Activated CD4-positive, alpha-beta memory T cell treated with anti-CD3 and anti-CD28 coated beads for 36 hours (primary cell): Measurements from ENCODE around the gene HSPA12B. TPM values are rescaled to one million over a fixed set of nuclear protein-coding genes. Genes with fewer than 3 reads are reported as not detected.

Experiments used
- CTCF ChIA-PET: fragments of 350-600 bp; sonication (Branson Sonifier 250); formaldehyde crosslinking; loops from one replicate; lab custom pipeline; 2021; ENCODE audit warnings: antibody characterized with exemption, inconsistent platforms; lab: Charles Lee
- POLR2A ChIA-PET: fragments of 350-600 bp; sonication (Branson Sonifier 250); formaldehyde crosslinking; loops from one replicate; lab custom pipeline; 2021; ENCODE audit warnings: antibody characterized with exemption; lab: Charles Lee
- DNase-seq: peaks from one replicate; pipeline ENCODE4 v3.0.0-alpha.2; 2020
- H3K27ac Mint-ChIP-seq: one replicate; pipeline ENCODE4 v1.8.0; 2021; ENCODE audit warnings: mixed read lengths
- H3K27me3 Mint-ChIP-seq: one replicate; pipeline ENCODE4 v1.8.0; 2021; ENCODE audit warnings: mixed read lengths
- H3K36me3 Mint-ChIP-seq: one replicate; pipeline ENCODE4 v1.8.0; 2021; ENCODE audit warnings: mixed read lengths
- H3K4me1 Mint-ChIP-seq: one replicate; pipeline ENCODE4 v1.8.0; 2021; ENCODE audit warnings: low read depth, mixed read lengths
- H3K4me3 Mint-ChIP-seq: one replicate; pipeline ENCODE4 v1.8.0; 2021; ENCODE audit warnings: mild to moderate bottlenecking, mixed read lengths
- H3K9me3 Mint-ChIP-seq: one replicate; pipeline ENCODE4 v1.8.0; 2021; ENCODE audit warnings: mixed read lengths
- intact Hi-C: fragments of 100-400 bp; cut with micrococcal nuclease; formaldehyde crosslinking; loops from one replicate; pipeline ENCODE4 v1.15.1; 2023
- total RNA-seq, 2 experiments: library from RNA; stranded (reverse); gene quantifications; one replicate each; pipeline ENCODE4 v1.2.3, GENCODE V29; 2021

HSPA12B gene, protein sequence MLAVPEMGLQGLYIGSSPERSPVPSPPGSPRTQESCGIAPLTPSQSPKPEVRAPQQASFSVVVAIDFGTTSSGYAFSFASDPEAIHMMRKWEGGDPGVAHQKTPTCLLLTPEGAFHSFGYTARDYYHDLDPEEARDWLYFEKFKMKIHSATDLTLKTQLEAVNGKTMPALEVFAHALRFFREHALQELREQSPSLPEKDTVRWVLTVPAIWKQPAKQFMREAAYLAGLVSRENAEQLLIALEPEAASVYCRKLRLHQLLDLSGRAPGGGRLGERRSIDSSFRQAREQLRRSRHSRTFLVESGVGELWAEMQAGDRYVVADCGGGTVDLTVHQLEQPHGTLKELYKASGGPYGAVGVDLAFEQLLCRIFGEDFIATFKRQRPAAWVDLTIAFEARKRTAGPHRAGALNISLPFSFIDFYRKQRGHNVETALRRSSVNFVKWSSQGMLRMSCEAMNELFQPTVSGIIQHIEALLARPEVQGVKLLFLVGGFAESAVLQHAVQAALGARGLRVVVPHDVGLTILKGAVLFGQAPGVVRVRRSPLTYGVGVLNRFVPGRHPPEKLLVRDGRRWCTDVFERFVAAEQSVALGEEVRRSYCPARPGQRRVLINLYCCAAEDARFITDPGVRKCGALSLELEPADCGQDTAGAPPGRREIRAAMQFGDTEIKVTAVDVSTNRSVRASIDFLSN
- total RNA-seq = not detected

DNA sequence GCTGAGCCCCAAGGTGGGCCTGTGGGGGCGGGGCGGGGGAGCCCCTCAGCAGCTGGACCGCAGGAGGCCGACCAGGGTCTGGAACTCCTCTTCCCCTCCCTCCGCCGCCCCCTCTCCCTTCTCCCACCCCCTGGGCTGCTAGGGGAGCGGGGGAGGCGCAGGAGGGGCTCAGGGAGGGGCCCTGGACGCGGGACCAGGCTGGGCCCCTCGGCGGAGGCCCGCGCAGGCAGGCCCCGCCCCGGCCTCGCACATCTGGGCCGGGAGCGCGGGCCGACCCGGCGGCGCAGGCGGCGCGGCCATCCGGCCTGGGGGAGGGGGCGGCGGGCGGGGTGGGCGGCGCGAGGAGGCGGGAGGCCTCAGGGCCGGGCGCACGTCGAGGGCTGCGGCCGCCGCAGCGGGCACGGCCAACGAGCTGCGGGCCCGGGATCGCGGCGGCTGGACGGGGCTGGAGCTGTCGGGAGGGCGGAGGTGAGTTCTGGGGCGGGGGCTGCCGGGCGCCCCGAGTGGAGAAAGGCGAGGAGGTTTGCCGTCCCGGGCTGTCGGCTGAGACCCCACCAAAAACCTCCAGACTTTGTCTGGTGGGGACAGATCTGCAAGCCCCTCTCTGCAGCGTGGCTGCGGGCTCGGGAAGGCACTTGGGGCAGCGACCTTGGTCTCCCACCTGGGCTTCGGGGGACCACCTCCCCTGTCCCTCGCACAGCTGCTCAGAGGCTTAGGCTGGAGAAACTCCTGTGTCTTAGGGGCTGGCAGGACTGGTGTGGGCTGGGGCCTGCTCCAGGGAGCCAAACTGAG lies at the start of gene HSPA12B:
Gene HSPA12B, plus strand, starts transcription at position 359 of the 792 bp plus-strand sequence. CDS start 5,990 bp downstream, outside the sequence.
- CTCF ChIA-PET = interaction anchor here (0.8 kb wide), 1 partner anchor 17 kb away, joined by 4 read pairs; no protein-coding TSS in a partner anchor
- H3K27ac Mint-ChIP-seq = no peak within 1 kb of the TSS
- H3K4me1 Mint-ChIP-seq = no peaks in the 10 kb centered on the region

DNA sequence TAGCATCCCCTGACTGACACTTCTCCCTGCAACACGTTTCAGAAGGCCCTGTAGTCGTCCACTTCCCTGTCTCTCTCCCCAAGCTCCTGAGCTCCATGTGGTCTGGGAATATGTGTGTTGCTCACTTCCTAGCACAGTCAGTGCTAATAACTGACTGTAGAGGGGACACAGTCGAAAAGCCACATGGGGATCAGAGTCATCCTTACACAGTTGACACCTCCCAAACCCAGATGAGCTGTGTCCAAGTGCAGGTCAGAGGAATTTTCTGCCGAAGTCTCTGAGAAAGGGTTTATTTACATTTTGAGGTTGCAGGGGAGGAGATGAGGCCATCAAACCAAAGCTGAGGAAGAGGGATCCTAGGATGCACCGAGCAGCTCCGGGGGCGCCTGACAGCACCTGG lies 47.1 kb upstream of the HSPA12B start:
- CTCF ChIA-PET = interaction anchor here (1.3 to 2.0 kb wide), 2 partner anchors 9 to 26 kb away, joined by 3 to 6 read pairs; no protein-coding TSS in a partner anchor
- intact Hi-C loops = no loop called here
- Mint-ChIP-seq H3K27ac (no peak overlapping the region), H3K36me3 (no peaks in the 10 kb centered on the region), H3K4me3 (no peak overlapping the region), H3K4me1 (no peaks in the 10 kb centered on the region), H3K9me3 (no peaks in the 10 kb centered on the region), H3K27me3 (peaks cover 26% of the 10 kb centered on the region)
- DNase-seq = no peak
- POLR2A ChIA-PET = interaction anchor here (0.5 kb wide), 1 partner anchor 146 kb away, joined by 3 read pairs; no protein-coding TSS in a partner anchor

More for the DNA sequence above, at the start of gene HSPA12B:
- no peak for DNase-seq
- Mint-ChIP-seq H3K9me3 (no peaks in the 10 kb centered on the region), H3K36me3 (no peaks in the 10 kb centered on the region), H3K27me3 (peaks cover 39% of the 10 kb centered on the region), H3K4me3 (no peak within 1 kb of the TSS)
- intact Hi-C loops = no loop called here
- POLR2A ChIA-PET = no interaction called here

DNA sequence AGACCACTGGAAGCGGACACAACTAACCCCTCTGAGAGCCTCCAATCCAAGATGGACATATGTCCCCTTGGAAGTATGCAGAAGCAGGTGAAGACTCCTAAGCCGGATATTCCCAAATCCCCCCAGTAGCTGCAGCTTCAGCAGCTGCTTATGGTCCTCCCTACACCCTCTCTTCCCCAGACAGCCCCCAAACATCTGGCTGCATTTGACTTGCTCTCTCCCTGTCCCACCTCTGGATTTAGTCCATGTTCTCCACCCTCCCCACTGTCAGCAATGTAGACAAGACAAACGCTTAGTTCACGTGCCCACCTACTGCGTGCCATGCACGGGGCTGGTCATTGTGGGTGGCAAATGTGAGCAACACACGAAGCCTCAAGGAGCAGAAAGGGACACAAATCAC lies 46.1 kb upstream of the HSPA12B start:
- no peak overlapping the region for H3K27ac Mint-ChIP-seq
- no peak overlapping the region for H3K4me3 Mint-ChIP-seq
- H3K4me1 Mint-ChIP-seq = no peaks in the 10 kb centered on the region
- H3K36me3 Mint-ChIP-seq = no peaks in the 10 kb centered on the region
- H3K9me3 Mint-ChIP-seq = no peaks in the 10 kb centered on the region
- POLR2A ChIA-PET = no interaction called here
- CTCF ChIA-PET = interaction anchor here (1.4 to 2.0 kb wide), 3 partner anchors 10 to 63 kb away, joined by 4 to 6 read pairs (median 4); no protein-coding TSS in a partner anchor
- DNase-seq = no peak
- intact Hi-C loops = no loop called here
- peaks cover 16% of the 10 kb centered on the region for H3K27me3 Mint-ChIP-seq

DNA sequence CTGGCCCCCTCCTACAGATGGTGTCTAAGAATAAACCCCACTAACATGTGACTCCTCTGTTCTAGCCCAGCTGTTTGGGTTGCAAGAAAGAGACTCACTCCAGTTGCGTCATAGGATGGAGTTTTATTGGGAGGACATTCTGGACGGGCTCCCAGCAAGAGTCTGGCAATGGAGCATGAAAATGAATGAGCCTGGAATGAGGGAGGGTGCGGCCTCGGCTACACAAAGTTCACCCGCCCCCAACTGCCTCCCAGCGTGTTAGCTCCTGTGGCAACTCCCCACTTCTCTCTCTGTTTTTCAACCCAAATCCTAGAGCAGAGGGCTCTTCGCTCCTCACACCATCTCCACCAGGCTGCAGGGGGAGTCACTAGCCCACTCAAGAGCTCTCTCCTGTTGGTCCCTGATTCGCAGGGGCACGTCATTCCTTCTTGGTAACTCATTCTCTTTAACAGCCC lies 45.6 kb upstream of the HSPA12B start:
- DNase-seq = no peak
- no peak overlapping the region for H3K4me3 Mint-ChIP-seq
- ChIA-PET POLR2A (interaction anchor here (0.7 kb wide), 1 partner anchor 19 kb away, joined by 3 read pairs; no protein-coding TSS in a partner anchor), CTCF (interaction anchor here (1.4 to 1.5 kb wide), 3 partner anchors 10 to 62 kb away, joined by 4 to 9 read pairs (median 4); no protein-coding TSS in a partner anchor)
- no peaks in the 10 kb centered on the region for H3K9me3 Mint-ChIP-seq
- no peaks in the 10 kb centered on the region for H3K36me3 Mint-ChIP-seq
- intact Hi-C loops = no loop called here
- H3K27ac Mint-ChIP-seq = no peak overlapping the region
- no peaks in the 10 kb centered on the region for H3K4me1 Mint-ChIP-seq
- peaks cover 16% of the 10 kb centered on the region for H3K27me3 Mint-ChIP-seq

DNA sequence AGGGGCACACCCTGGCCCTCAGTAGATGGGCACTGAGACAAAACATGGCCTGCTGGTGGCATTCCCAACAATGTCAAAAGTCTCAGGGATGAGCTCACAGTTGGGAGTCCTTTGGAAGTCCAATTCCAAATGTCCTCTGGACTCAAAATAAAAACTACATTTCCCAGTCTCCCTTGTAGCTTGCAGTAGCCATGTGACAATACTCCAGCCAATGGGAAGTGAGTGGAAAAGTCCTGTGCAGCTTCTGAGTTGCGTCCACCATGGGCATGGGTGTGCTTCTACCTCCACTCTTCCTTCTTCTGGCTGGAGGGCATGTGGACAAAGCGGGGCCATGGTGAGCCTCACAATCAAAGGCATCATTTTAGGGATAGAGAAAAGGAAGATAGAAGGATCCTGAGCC lies 44.8 kb upstream of the HSPA12B start:
- POLR2A ChIA-PET = interaction anchor here (0.7 kb wide), 1 partner anchor 18 kb away, joined by 3 read pairs; no protein-coding TSS in a partner anchor
- Mint-ChIP-seq H3K27me3 (peaks cover 13% of the 10 kb centered on the region), H3K27ac (no peak overlapping the region), H3K9me3 (no peaks in the 10 kb centered on the region), H3K4me3 (no peak overlapping the region), H3K36me3 (no peaks in the 10 kb centered on the region), H3K4me1 (no peaks in the 10 kb centered on the region)
- intact Hi-C loops = no loop called here
- CTCF ChIA-PET = interaction anchor here (1.4 to 1.5 kb wide), 3 partner anchors 10 to 61 kb away, joined by 4 to 9 read pairs (median 4); no protein-coding TSS in a partner anchor
- DNase-seq = no peak

DNA sequence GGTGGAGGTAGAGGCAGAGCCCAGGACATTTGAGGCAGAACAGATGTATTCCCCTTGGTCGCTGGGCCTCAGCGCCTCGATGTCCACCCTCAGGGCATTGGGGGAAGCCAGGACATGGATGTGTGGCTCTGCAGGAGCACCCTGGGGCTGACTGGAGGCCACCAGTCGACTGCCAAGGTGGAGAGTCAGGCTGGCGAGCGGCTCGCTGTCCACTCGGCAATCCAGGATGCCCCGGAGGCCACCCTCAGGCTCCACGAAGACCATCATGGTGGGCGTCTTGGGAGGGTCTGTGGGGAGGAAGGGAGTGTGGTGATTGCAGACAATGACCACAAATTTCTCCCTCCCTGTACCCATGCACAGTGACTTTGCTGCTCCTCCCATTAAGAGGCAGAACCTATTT lies 42.5 kb upstream of the HSPA12B start:
- no peaks in the 10 kb centered on the region for H3K36me3 Mint-ChIP-seq
- no peak overlapping the region for H3K27ac Mint-ChIP-seq
- H3K27me3 Mint-ChIP-seq = peaks cover 9% of the 10 kb centered on the region
- intact Hi-C loops = no loop called here
- H3K4me1 Mint-ChIP-seq = no peaks in the 10 kb centered on the region
- no peak overlapping the region for H3K4me3 Mint-ChIP-seq
- no peak for DNase-seq
- no peaks in the 10 kb centered on the region for H3K9me3 Mint-ChIP-seq
- POLR2A ChIA-PET = no interaction called here
- CTCF ChIA-PET = interaction anchor here (1.3 to 2.0 kb wide), 2 partner anchors 13 to 21 kb away, joined by 3 to 6 read pairs; no protein-coding TSS in a partner anchor

DNA sequence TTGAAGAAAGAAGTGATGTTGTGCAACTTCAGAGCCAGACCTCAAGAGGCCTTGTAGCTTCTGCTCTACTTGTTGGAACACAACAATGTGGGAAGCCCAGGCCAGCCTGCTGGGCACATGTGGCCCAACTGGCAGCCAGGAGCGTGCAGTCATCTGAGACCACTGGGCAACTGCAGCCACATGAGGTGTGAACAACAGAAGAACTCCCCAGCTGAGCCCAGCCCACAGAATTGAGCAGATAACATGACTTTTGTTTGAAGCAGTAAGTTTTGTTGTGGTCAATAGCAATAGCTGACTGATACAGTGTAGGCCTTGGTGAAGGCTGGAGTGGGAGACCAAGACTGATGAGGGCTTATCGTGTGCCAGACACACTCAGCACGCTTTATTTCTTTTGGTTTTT lies 42.1 kb upstream of the HSPA12B start:
- H3K27me3 Mint-ChIP-seq = peaks cover 7% of the 10 kb centered on the region
- DNase-seq = no peak
- H3K9me3 Mint-ChIP-seq = no peaks in the 10 kb centered on the region
- ChIA-PET POLR2A (no interaction called here), CTCF (no interaction called here)
- H3K27ac Mint-ChIP-seq = no peak overlapping the region
- H3K36me3 Mint-ChIP-seq = no peaks in the 10 kb centered on the region
- intact Hi-C loops = no loop called here
- H3K4me3 Mint-ChIP-seq = no peak overlapping the region
- no peaks in the 10 kb centered on the region for H3K4me1 Mint-ChIP-seq

DNA sequence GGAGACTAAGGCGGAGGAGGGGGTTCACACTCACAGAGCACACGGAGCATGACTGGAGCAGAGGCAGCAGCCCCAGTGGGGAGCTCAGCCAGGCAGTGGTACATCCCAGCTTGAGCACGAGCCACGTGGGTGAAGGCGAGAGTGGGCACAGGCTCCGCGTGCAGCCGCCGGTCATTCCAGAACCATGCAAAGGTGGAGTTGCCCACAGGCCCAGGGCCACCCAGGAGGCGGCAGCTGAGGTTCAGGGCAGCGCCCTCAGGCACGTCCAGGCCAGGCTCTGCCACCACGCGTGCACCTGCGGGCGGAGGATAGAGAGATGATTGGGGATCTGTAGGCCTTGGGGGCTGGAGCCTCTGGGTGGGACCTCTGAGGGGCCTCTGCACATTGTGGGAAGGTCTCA lies 41.2 kb upstream of the HSPA12B start:
- Mint-ChIP-seq H3K36me3 (no peaks in the 10 kb centered on the region), H3K4me1 (no peaks in the 10 kb centered on the region), H3K9me3 (peaks cover 1% of the 10 kb centered on the region), H3K4me3 (no peak overlapping the region), H3K27ac (no peak overlapping the region), H3K27me3 (peaks cover 2% of the 10 kb centered on the region)
- CTCF ChIA-PET = interaction anchor here (1.8 kb wide), 1 partner anchor 15 kb away, joined by 7 read pairs; no protein-coding TSS in a partner anchor
- DNase-seq = no peak
- intact Hi-C loops = no loop called here
- POLR2A ChIA-PET = no interaction called here

DNA sequence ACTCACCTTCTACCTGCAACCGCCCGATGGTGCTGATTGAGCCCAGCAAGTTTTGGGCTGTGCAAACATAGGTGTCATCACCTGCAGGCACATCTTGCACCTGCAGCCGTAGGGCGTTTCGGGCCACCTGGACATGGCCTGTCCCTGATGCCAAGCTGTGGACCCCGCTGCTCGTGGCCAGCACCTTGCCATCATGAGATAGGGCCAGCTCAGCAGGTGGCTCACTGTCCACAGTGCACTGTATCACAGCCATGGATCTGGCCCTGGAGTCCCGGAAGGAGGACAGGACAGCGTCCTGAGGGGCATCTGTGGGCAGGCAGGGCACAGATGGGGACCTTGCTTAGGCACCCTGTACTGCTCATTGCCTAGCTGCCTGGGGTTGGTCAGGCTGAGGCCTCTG lies 40.6 kb upstream of the HSPA12B start:
- no peak overlapping the region for H3K27ac Mint-ChIP-seq
- H3K4me3 Mint-ChIP-seq = no peak overlapping the region
- H3K9me3 Mint-ChIP-seq = peaks cover 3% of the 10 kb centered on the region
- ChIA-PET CTCF (interaction anchor here (1.8 kb wide), 1 partner anchor 15 kb away, joined by 7 read pairs; no protein-coding TSS in a partner anchor), POLR2A (no interaction called here)
- no peaks in the 10 kb centered on the region for H3K4me1 Mint-ChIP-seq
- H3K36me3 Mint-ChIP-seq = no peaks in the 10 kb centered on the region
- H3K27me3 Mint-ChIP-seq = peaks cover 2% of the 10 kb centered on the region
- no peak for DNase-seq
- intact Hi-C loops = no loop called here

DNA sequence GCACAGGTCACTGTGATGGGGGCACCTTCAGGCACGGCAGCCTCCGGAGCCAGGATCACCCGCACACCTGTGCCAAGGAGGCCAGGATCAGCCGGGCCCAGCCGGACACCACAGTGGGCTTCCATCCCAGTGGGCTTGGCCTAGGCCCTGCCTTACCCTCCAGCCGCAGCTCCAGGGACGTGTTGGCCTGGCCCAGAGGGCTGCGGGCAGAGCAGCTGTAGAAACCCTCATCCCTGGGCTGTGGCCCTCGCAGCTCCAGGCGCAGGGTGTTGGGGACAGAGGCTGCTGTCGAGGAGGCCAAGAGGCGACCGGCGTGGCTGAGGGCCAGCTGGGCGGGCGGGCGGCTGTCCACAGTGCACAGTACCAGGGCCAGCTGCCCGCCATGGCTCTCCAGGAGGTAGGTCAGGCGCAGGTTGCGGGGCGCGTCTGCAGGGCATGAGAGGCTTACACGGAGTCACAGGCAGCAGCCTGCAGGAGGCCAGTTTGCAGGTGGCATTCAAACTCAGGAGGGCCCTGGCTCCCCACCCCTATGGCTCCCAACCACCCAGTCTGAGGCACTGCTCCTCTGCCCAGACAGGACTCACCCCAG lies 39.7 kb upstream of the HSPA12B start:
- H3K27me3 Mint-ChIP-seq = no peaks in the 10 kb centered on the region
- DNase-seq = no peak
- CTCF ChIA-PET = interaction anchor here (1.3 to 1.8 kb wide), 2 partner anchors 16 to 18 kb away, joined by 7 read pairs; no protein-coding TSS in a partner anchor
- H3K4me3 Mint-ChIP-seq = no peak overlapping the region
- POLR2A ChIA-PET = no interaction called here
- H3K4me1 Mint-ChIP-seq = no peaks in the 10 kb centered on the region
- no peaks in the 10 kb centered on the region for H3K36me3 Mint-ChIP-seq
- peaks cover 3% of the 10 kb centered on the region for H3K9me3 Mint-ChIP-seq
- H3K27ac Mint-ChIP-seq = no peak overlapping the region
- intact Hi-C loops = no loop called here

DNA sequence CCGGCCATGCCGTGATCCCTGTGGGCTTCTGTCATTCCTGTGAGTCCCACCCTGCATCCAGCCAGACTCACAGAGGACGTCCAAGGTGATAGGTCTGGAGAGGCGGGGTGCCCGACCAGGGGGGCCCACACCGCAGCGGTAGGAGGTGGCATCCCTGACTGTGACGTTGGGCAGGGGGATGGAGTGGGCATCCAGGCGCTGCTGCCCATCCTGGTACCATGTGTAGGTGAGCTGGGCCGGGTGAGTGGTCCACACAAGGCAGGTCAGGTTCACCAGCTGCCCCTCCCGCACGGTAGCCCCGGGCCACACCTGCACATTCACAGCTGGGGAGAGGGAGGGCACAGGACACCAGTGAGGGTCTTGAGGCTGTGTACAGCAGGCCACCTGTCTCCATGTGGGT lies 39.1 kb upstream of the HSPA12B start:
- ChIA-PET POLR2A (interaction anchor here (0.5 kb wide), 1 partner anchor 55 kb away, joined by 3 read pairs; no protein-coding TSS in a partner anchor), CTCF (interaction anchor here (1.3 to 3.0 kb wide), 2 partner anchors 16 to 17 kb away, joined by 7 to 16 read pairs; no protein-coding TSS in a partner anchor)
- H3K36me3 Mint-ChIP-seq = no peaks in the 10 kb centered on the region
- no peak for DNase-seq
- H3K27ac Mint-ChIP-seq = no peak overlapping the region
- H3K9me3 Mint-ChIP-seq = peaks cover 3% of the 10 kb centered on the region
- H3K4me1 Mint-ChIP-seq = no peaks in the 10 kb centered on the region
- H3K27me3 Mint-ChIP-seq = no peaks in the 10 kb centered on the region
- intact Hi-C loops = no loop called here
- H3K4me3 Mint-ChIP-seq = no peak overlapping the region
